NB4 (cell line): Measurements from ENCODE around the gene INHBB.

Source experiments
- DNase-seq: peaks from one replicate; pipeline ENCODE4 v3.0.0; 2010; ENCODE audit warnings: low read depth
- H3K4me3 ChIP-seq: one replicate; pipeline ENCODE4 v1.5.1; 2011; ENCODE audit warnings: mild to moderate bottlenecking, low read depth, low read length, moderate library complexity
- CTCF ChIP-seq: IDR thresholded peaks from one replicate; pipeline ENCODE4 v1.5.1; 2012; ENCODE audit warnings: low read depth, low read length
- MAX ChIP-seq: IDR thresholded peaks from 2 replicates; pipeline ENCODE4 v1.6.1; 2011; ENCODE audit warnings: low read depth, low read length
- MYC ChIP-seq: IDR thresholded peaks from 2 replicates; pipeline ENCODE4 v1.6.1; 2011; ENCODE audit warnings: low read depth, low read length
- POLR2A ChIP-seq: IDR thresholded peaks from 2 replicates; pipeline ENCODE4 v1.6.1; 2011; ENCODE audit warnings: mild to moderate bottlenecking; ENCODE audit not compliant: insufficient read length; ENCODE audit errors: extremely low read depth

INHBB gene

DNA sequence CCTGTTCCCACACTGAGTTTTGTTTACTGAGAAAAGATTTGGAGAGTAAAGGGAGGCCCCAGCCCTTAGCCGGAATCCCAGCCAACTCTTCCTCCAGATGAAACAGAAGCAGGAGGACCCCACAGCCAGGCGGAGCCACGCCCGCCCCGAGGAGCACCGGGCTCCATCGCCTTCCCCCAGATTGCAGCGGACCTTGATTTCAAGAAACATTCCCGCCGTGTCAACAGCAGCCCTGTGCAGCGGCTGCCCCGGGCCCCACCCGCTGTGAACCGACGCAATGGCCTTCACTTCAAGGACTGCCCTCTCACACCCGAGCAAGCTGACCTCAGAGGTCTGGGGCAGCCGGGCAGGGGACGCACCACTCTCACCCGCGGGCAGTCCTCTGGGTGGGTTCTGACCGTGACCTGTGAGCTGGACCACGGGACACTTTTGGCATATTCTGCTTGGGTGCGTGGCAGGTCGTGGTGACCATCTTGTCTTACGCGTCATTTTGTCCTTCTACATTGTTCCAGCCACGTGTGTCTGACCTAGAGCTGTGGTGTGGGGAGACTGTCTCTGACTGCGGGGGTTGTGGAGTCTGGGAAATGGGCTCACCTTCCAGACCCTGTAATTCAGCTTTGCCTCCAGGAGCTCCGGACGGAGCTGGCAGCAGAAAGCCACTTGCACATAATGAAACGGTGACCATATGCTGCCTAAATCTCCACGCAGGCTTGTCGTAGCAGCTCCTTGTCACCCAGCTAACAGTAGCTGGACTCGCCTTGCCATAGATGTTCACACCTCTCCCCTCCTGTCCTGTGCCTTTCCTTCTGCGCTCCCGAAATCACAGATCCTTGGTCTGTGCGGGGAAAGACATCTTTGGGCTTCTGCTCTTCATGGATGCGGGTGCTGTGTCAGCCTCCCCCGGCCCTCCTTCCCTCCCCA lies 32.0 kb upstream of the INHBB start:
- DNase-seq = no peak
- H3K4me3 ChIP-seq = no peak overlapping the region
- no peak for TF ChIP-seq MAX
- no peak for TF ChIP-seq POLR2A
- no peak for TF ChIP-seq CTCF
- no peak for TF ChIP-seq MYC

DNA sequence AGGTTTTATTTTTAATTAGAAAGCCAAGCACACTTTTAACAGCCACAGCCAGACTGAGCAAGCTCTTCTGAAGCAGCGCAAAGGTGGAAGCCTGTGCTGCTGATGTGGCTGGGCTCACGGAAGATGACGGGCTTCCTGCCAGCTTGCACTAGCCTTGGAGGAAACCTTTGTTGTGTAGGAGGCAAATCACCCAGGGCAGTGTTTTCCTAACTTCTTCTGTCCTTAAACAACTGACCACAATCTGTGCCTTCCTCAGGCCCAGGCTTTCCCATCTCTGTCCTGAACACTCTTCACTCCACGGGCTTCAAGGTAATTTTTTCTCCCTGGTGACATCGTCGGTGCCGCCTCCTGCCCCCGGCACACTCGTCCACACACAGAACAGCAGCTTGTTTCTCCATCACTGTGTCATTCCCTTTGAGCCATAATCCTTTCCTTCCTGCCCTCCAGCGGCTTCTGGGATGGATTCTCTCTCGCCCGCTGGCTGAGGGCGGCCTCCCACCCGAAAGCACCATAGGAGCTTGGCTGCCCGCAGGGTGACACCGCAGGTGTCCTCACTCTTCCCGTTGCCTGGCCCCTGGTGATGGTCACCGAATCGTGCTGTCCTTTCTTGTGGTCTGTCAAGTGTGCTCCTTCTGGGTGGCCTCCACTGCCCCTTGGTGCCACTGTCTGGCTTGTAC lies 31.1 kb upstream of the INHBB start:
- H3K4me3 ChIP-seq = no peak overlapping the region
- TF ChIP-seq MAX (no peak), POLR2A (no peak), CTCF (no peak), MYC (no peak)
- no peak for DNase-seq

GRCh38 chr2:120315367-120316033 lies 30.4 kb upstream of the INHBB start:
- no peak overlapping the region for H3K4me3 ChIP-seq
- TF ChIP-seq MYC = no peak
- no peak for TF ChIP-seq CTCF
- no peak for TF ChIP-seq MAX
- TF ChIP-seq POLR2A = no peak
- no peak for DNase-seq

DNA sequence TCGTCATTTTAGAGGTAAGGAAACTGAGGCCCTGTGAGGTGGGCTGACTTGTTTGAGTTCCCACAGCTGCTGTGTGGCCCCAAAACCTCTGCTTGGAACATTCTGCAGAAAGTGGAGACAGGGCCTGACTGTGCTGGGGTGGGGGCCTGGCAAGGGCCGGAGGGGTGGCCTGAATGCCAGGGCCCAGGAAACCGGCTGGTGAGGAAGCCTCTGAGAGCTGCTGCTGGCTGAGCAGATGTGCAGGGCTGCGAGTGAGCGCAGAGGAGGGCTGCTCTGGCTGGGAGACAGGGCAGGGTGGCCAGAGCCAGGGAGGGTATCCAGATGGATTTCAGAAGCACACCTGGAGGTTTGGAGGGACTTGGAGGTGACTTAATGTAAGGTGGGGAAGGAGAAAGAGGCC lies 29.9 kb upstream of the INHBB start:
- TF ChIP-seq POLR2A (no peak), MAX (no peak), MYC (no peak), CTCF (no peak)

GRCh38 chr2:120316528-120317179 lies 29.3 kb upstream of the INHBB start:
- TF ChIP-seq MYC (no peak), MAX (no peak), CTCF (no peak), POLR2A (no peak)
- no peak for DNase-seq
- H3K4me3 ChIP-seq = no peak overlapping the region

More for the DNA sequence above, 29.9 kb upstream of the INHBB start:
- DNase-seq = no peak
- H3K4me3 ChIP-seq = no peak overlapping the region
